ENCODE data around the gene MRC1.

- TF ChIP-seq CTCF (tag by site-specific recombination; IDR thresholded peaks at IDR 0.05) (no peak), ZNF623 (tag by site-specific recombination; IDR thresholded peaks at IDR 0.05) (no peak), ZBTB6 (tag by site-specific recombination; IDR thresholded peaks at IDR 0.05) (no peak), TCF7L2 (IDR thresholded peaks at IDR 0.05; ENCODE audit: borderline replicate concordance, low read depth, low read length) (no peak), ZBTB20 (tag by site-specific recombination; IDR thresholded peaks at IDR 0.05) (no peak), ZNF175 (tag by site-specific recombination; IDR thresholded peaks at IDR 0.05) (no peak), ZBTB21 (tag by site-specific recombination; IDR thresholded peaks at IDR 0.05) (no peak), ZNF274 (IDR thresholded peaks at IDR 0.05; ENCODE audit: low read length) (no peak), ZNF274 (tag by site-specific recombination; IDR thresholded peaks at IDR 0.05; ENCODE audit: borderline replicate concordance) (no peak), ZNF423 (tag by site-specific recombination; IDR thresholded peaks at IDR 0.05) (no peak), ZNF140 (tag by site-specific recombination; IDR thresholded peaks at IDR 0.05) (no peak)
Measured at GRCh38 chr10:17871036-17871435, 61.9 kb downstream of the MRC1 start.

Measured in HEK293 (cell line).